Parietal lobe (tissue), 1 donor: ENCODE measurements around the gene TSPAN13. TPM values are rescaled to one million over a fixed set of nuclear protein-coding genes. Genes with fewer than 3 reads are reported as not detected.

Experiments used
- total RNA-seq: library from RNA; depleted of rRNA; stranded (reverse); fragments of >200 nt; gene quantifications from one replicate; pipeline ENCODE4 v1.2.3, GENCODE V29; 2014

The TSPAN13 gene
- total RNA-seq, result 63.9 TPM

DNA sequence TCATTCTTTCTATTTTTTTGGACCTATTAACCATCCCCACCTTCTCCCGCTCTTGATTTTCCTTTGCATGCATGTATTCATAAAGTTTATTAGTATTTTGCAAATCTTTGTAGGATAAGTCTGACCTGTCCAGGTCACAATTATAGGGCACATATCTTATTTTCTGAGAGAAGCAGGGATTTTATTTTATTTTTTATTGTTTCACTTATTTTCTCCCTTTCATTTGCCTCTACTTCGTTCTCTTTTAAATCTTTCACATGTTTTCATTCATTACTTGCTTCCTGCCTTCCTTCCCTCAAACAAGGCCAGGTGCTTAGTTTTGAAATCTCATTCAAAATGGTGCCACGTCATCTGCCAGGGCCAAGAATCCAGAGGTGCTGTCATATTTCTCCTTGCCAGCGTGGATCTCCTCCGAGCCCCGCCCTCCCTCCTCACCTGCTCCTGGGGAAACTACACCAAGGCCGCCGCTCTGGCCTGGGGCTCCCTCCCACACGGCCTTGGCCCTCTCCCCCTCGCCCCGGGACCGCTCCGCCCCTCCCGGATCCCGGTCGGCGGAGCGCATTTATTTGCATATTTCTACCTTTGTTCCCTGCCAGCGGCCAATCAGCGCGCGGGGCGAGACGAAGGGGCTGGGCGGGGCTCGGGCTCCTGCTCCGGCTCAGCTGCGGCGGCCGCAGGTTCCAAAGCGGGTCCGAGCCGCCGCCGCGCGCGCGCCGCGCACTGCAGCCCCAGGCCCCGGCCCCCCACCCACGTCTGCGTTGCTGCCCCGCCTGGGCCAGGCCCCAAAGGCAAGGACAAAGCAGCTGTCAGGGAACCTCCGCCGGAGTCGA is at the start of gene TSPAN13:
Gene TSPAN13, plus strand, starts transcription at position 654 of the 830 bp plus-strand sequence. CDS start 213 bp downstream, outside the sequence.

DNA sequence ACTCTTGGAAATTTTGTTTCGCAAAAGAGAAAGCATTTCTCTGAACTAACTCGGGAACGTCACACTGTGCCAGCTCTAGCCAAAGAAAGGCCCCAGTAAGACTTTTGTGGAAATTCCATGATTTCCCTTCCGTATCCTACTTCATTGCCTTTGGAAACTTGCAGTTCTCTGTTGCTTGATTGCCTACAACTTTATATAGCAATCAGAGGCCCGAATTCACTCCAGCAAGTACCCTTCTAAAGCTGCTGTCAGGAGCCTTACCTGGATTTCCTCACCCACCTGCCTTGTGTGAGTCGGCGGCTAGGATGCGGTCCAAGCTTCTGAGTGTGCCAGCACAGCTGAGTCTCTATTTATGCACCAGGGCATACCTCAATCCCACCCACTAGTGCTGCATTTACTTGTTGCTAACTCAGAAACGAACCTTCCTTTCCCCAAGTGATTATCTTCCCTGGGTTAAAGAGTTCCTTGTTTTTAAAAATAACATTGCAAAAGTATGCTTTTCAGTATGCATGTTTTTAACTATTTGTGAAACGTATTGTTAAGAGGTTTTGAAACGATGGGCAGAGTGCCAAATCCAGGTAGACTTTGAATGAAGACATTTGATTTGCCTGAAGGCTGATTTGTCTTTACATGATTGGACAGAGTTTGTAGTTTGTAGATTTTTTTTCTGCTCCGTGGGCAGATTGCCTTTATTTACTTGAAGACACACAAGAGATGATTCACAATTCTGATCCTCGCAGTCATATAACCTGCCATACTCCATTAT is 51.3 kb downstream of the TSPAN13 start, which contains the start of gene AGR2:
Gene AGR2, minus strand, starts transcription at position 326 of the 766 bp plus-strand sequence. CDS start 3,203 bp downstream, outside the sequence.

Other genes with a start within 250 kb of the TSPAN13 start
- not detected for gene LRRC72, start 226.9 kb upstream of the TSPAN13 start, total RNA-seq
- gene ANKMY2, start 108.0 kb upstream of the TSPAN13 start, total RNA-seq, result 72.9 TPM
- gene BZW2, start 107.6 kb upstream of the TSPAN13 start, total RNA-seq, result 79.5 TPM
- not detected for gene AGR2, start 51.2 kb downstream of the TSPAN13 start, total RNA-seq
- not detected for gene AGR3, start 128.2 kb downstream of the TSPAN13 start, total RNA-seq